AML-193 (cell line): ENCODE measurements around the gene SOX12.

Experiments
- DNase-seq, 2 experiments: peaks; one replicate each; lab custom pipeline; 2025; lab: John Stamatoyannopoulos, UW

SOX12 gene

DNA sequence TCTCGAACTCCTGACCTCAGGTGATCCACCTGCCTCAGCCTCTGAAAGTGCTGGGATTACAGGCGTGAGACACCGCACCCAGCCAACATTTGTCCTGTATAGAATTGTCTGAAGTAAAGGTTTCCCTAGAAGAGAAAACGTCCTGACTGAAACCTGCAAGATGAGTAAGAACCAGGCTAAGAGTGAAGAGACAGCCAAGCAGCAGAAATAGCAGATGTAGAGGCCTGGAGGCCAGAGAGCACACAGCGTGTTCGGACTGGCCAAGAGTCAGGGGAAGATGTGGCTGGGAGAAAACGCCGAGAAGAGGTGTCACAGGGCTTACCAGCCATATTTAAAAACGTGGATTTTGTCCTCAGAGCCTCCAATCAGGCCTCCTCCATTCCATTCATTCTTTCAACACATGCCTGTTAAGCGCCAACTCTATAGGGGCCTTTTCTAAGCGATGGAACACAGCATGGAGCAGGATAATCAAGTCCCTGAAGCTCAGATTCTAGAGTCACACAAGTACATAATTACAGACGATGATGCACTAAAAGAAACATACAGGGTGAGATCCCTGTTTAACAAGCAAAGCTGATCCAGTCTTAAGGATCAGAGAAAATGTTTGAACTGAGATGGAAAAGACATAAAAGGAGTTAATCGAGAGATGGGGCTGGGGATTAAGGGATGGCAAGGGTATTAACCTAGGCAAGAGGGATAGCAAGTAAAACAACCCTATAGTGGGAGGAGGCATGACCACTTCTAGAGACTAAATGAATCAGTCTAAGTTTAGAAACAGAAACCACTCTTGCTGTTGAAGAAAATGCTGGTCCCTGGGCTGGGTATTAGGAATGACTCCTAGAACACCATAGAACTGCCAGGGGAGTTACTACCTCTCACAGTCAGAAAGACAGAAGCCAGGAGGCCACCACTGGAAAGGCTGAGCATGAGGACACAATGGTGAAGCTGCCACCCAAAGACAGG lies 23.2 kb upstream of the SOX12 start:
- DNase-seq = no peak

DNA sequence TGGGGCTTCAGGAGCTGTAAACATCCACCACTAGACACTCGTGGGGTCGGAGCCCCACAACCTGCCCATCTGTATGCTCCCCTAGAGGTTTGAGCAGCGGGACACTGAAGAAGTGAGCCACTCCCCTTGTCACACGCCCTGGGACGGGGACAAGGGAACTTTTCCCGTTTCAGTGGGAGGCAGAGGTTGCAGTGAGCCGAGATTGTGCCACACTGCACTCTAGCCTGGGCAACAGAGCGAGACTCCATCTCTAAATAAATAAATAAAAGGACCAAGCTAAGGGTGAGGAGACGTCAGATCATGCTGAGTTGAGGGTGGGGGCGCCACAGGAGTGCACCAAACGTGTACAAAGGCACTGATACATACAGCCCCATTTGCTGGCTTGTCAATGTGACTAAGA lies 19.6 kb upstream of the SOX12 start:
- DNase-seq = no peak

DNA sequence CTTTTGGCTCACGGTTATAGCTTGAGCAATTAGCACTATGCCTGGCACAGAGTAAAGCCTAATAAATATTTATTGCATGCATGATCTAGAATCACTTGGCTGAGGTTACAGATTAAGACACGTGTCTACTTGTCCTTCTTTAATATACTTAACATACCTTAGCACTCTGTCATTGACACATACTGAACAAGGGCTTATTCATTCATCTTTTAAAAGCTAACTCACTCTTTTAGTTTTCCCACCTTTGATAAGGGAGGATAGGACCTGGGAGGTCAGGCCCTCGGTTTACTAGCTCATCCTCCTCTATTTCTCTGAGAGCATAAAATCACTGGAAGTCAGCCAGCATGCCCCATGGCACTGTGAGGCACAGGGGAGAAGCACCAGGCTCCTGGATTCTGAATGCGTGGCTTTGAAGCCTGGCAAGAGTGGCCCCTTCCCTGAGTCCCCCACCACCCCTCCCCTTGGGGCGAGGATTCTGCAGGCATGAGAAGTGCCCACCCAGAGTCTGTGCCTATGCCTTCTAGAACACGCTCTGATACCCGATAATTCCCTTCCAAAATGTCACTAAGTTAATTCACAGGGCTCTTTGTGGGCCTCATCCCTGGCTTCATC lies 16.8 kb upstream of the SOX12 start:
- DNase-seq = no peak

DNA sequence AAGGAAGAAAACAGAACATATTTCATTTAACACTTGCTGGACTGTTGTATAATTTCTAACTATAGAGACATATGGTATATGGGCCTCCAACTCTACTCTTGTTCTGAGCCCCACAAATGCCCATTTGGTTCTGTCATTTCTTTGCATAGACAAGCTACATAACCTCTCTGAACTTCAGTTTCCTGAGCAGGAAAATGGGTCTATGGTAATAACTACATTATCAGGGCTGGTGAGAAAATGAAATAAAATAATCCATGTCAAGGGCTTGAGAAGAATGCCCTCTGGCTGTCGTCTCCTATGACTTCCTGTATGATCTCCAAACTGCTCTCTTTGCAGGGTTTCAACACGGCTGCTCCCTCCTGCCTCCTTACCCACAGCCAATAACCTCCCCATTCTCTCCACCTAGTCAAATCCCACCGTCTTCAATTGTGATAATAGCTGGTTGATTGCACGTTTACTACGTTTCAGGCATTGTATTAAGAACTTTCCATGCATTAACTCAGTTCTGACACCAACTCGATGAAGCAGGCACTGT lies 16.0 kb upstream of the SOX12 start:
- DNase-seq = peak; percentile 13 to 29

- peak; percentile 73 to 79 for DNase-seq
Observed at GRCh38 chr20:309841-310644, 15.3 kb upstream of the SOX12 start.

- DNase-seq = no peak
Observed at GRCh38 chr20:310645-311044, 14.7 kb upstream of the SOX12 start.

DNA sequence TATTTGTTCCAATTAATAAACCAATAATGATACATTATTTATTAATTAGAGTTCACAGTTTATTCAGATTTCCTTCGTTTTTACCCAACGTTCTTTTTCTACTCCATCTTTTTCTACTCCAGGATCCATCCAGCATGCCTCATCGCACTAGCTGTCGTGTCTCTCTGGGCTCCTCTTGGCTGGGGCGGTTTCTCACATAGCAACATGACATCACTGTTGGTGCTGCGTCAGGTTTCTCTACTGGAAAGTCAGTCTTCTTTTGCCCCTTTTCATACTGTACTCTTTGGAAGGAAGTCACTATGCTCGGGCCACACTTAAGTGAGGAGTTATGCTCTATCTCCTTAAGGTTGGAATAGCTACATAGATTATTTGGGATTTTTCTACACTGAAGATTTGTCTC lies 13.7 kb upstream of the SOX12 start:
- DNase-seq = no peak

DNA sequence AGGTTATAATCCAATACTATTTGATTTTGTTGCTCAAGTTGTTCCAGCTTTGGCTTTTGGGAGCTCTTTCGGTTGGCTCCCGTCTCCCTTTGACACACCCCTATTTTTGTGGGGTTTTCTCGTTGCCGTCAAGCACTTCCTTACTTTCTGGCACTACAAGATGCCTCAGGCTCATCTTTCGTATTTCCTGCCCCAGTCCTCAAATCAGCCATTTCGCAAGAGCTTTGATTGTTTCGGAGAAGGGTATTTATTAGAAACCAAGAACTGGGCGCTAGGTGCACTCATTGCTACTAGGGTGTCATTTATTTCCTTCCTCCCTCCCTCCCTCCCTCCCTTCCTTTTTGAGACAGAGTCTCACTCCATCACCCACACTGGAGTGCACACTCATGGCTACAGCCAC lies 13.3 kb upstream of the SOX12 start:
- DNase-seq = no peak

GRCh38 chr20:312866-313265 lies 12.5 kb upstream of the SOX12 start:
- no peak for DNase-seq

DNA sequence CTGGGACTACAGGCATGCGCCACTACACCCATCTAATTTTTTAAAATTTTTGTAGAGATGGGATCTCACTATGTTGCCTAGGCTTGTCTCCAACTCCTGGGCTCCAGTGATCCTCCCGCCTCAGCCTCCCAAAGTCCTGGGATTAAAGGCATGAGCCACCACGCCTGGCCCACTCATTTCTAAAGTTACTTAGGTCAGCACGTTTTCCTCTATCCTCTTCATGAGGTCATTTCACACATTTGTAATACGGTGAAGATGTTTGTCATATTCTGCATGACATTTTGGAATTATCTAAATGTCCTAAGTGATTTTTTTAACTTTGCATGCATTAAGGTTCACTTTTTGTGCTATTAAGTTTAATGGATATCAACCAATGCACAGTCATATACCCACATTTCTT lies 11.9 kb upstream of the SOX12 start:
- DNase-seq = no peak

DNA sequence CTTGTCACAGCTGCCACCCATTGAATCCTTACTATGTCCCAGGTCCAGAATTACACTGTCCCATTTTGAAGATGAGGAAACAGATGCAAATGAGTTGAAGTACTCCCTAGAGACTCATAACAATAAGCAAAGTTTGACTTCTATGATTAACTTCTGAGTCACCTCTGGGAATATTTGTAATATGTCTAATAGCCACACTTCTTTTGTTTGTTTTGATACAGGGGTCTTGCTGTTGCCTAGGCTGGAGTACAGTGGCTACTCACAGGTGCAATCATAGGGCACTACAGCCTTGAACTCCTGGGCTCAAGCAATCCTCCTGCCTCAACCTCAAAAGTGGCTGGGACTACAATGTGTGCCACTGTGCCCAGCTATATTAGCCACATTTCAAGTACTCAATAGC lies 11.4 kb upstream of the SOX12 start:
- DNase-seq = no peak

DNA sequence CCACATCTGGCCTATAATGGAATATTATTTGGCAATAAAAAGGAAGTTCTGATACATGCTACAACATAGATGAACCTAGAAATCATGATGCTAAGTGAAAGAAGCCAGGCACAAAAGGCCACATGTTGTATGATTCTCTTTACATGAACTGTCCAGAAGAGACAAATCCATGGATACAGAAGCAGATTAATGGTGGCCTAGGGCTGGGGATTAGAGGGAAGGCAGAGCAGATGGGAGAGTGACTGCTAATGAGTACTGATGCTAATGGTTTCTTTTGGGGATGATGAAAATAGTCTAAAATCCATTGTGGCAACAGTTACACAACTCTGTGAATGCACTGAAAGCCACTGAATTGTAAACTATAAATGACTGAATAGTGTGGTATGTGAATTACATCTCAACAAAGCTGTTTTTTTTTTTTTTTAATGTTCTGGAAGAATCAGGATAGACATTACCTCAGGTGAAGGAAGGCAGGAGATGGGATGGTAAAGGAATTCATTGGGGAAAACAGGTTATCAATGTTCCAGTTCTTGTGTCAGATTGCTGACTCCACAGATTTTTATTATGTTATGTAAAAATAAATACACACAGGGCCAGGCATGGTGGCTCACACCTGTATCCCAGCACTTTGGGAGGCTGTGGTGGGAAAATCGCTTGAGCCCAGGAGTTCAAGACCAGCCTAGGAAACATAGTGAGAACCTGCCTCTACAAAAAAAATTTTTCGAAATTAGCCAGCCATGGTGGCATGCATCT lies 8.9 kb upstream of the SOX12 start:
- DNase-seq = no peak

- DNase-seq = peak; percentile 72 to 78
Observed at GRCh38 chr20:324177-325044, 941 bp upstream of the SOX12 start.

DNA sequence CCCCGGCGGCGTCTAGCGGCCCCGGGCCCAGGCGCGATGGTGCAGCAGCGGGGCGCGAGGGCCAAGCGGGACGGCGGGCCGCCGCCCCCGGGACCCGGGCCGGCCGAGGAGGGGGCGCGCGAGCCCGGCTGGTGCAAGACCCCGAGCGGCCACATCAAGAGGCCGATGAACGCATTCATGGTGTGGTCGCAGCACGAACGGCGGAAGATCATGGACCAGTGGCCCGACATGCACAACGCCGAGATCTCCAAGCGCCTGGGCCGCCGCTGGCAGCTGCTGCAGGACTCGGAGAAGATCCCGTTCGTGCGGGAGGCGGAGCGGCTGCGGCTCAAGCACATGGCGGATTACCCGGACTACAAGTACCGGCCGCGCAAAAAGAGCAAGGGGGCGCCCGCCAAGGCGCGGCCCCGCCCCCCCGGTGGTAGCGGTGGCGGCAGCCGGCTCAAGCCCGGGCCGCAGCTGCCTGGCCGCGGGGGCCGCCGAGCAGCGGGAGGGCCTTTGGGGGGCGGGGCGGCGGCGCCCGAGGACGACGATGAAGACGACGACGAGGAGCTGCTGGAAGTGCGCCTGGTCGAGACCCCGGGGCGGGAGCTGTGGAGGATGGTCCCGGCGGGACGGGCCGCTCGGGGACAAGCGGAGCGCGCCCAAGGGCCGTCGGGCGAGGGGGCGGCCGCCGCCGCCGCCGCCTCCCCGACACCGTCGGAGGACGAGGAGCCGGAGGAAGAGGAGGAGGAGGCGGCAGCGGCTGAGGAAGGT lies 715 bp downstream of the SOX12 start:
- DNase-seq = peak; percentile 17 to 37

DNA sequence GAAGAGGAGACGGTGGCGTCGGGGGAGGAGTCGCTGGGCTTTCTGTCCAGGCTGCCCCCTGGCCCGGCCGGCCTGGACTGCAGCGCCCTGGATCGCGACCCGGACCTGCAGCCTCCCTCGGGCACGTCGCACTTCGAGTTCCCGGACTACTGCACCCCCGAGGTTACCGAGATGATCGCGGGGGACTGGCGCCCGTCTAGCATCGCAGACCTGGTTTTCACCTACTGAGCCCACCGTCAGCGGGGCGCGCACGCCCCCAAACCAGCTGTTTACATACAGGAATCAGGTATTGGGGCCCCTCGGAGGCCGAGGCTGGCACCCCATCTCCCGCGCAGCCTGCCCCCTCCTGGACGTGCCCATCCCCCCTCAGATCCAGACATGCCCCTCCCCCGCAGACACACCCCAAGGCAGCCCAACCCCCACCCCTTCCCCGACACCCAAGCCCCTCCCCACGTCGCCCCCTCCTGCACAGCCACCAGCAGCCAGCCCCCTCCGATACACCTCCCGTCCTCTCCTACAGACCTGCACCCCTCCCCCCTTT lies 1.4 kb downstream of the SOX12 start:
- DNase-seq = no peak

- DNase-seq = peak; percentile 63 to 82
Observed at GRCh38 chr20:327186-328026, 2.1 kb downstream of the SOX12 start.

- no peak for DNase-seq
Observed at GRCh38 chr20:328027-328974, 2.9 kb downstream of the SOX12 start.
